Mucosa of descending colon (tissue), 3 donors: ENCODE results near the gene LTB4R. TPM values are rescaled to one million over a fixed set of nuclear protein-coding genes. Genes with fewer than 3 reads are reported as not detected.

ENCODE experiments used
- ATAC-seq: fragments of 200-7000 bp; cut with Tn5 transposase; one replicate; pipeline ENCODE4 v1.9.1; 2020; ENCODE audit warnings: mild to moderate bottlenecking, moderate library complexity
- DNase-seq, 3 donors: peaks; one replicate each; pipeline ENCODE4 v3.0.0-alpha.2; 2020
- H3K36me3 ChIP-seq: fragments of 200-600 bp; one replicate; pipeline ENCODE4 v1.8.0; 2021; ENCODE audit warnings: low read depth, mild to moderate bottlenecking
- H3K4me1 ChIP-seq: fragments of 200-600 bp; one replicate; pipeline ENCODE4 v1.8.0; 2021; ENCODE audit warnings: low read depth, mild to moderate bottlenecking
- H3K4me3 ChIP-seq: fragments of 200-600 bp; one replicate; pipeline ENCODE4 v1.8.0; 2021; ENCODE audit warnings: mild to moderate bottlenecking
- H3K9me3 ChIP-seq: fragments of 200-600 bp; one replicate; pipeline ENCODE4 v1.8.0; 2021; ENCODE audit warnings: mild to moderate bottlenecking
- intact Hi-C, 2 donors: fragments of 100-400 bp; cut with DNase I in 1 of 2; cut with micrococcal nuclease in 1 of 2; formaldehyde crosslinking; loops; one replicate each; pipeline versions ENCODE4 v1.11.0 to v1.11.1; 2022; cut with DNase I, micrococcal nuclease
- total RNA-seq, 3 donors: library from RNA; stranded (reverse); fragmentation: NEBNext Ultra II Directional in 2 of 3; extraction: Animal tissue kit (Norgen Biotek cat#: 25700) in 2 of 3; gene quantifications; one replicate each; pipeline versions ENCODE4 v1.2.1 to v1.2.4, GENCODE V29; 2021 to 2023
- TF ChIP-seq, protein P1 (sequence below): fragments of 200-600 bp; IDR thresholded peaks from one replicate; pipeline ENCODE4 v1.8.0; 2022; ENCODE audit warnings: antibody characterized with exemption, mild to moderate bottlenecking
- donor health status: DM: no; HTN: no; CAD: no; lungs with moderate emphysema.
- donor health status: DM: no; HTN: no; CAD: no.
- donor health status: DM: no; HTN: yes; CAD: no.

Gene LTB4R
- total RNA-seq, 3 donors from 2014 or later: 3.4 to 6.1 (median 3.8) TPM

DNA sequence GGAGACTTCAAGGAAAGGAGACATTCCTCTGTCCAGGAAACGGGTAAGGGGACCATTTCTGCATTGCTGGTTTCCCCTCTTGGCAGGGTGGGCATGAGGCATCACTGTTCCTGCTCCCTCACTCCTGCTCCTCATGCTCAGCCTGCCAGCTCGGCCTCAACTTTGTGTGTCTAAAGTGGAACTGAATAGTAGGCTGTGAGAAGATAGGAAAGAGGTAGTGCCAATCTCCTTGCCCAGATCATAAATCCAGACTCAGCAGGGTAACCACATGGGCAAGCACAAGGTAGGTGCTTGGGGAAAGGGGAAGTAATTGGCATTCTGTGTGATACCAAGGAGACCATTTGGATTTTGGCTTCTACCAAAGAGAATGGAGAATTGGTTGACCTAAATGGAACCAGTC is 2.6 kb downstream of the LTB4R start:
- TF ChIP-seq, protein P1, sequence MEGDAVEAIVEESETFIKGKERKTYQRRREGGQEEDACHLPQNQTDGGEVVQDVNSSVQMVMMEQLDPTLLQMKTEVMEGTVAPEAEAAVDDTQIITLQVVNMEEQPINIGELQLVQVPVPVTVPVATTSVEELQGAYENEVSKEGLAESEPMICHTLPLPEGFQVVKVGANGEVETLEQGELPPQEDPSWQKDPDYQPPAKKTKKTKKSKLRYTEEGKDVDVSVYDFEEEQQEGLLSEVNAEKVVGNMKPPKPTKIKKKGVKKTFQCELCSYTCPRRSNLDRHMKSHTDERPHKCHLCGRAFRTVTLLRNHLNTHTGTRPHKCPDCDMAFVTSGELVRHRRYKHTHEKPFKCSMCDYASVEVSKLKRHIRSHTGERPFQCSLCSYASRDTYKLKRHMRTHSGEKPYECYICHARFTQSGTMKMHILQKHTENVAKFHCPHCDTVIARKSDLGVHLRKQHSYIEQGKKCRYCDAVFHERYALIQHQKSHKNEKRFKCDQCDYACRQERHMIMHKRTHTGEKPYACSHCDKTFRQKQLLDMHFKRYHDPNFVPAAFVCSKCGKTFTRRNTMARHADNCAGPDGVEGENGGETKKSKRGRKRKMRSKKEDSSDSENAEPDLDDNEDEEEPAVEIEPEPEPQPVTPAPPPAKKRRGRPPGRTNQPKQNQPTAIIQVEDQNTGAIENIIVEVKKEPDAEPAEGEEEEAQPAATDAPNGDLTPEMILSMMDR: no peak
- intact Hi-C loops: no loop called here
- no peaks in the 10 kb centered on the region for H3K9me3 ChIP-seq
- ATAC-seq (no peak), DNase-seq (no peak)
- H3K4me3 ChIP-seq: no peak overlapping the region
- H3K36me3 ChIP-seq: no peaks in the 10 kb centered on the region
- H3K4me1 ChIP-seq: peaks cover 48% of the 10 kb centered on the region

DNA sequence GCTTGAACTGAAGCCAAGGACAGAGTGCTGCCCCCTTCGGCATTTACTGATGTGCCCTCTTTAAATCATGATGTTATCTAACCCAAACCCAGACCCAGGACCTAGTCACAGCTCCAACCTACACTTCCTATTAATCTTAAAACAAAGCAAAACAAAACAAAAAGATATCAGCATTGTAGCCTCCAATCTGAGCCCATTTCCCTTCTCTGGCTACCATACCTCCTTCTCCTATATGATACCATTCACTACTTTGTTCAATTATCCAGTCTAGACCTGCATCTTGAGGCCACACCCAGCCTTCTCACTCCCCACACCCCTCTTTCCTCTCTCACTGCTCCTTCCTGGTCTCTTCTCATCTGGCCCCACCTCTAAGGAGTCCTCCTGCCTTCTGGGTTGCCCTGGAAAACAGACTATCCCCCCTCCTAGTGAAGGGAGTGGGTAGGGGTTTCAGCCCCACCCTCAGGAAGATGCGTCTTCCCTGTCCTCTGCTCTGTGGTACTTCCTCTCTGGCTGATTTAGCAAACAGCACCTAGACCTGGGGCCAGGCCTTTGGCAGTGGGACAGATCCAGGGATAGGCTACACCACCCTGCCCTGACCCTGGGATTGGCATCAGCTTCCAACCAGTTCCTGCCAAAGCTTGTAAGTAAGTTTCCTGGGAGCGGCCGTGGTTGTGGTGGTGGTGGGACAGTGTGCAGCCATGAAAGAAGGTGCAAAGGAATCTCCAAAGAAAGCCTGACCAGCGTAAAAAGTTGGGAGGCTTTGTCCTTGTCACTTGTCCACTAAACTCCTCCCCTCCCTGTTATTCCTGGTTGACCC is 3.3 kb downstream of the LTB4R start:
- Histone ChIP-seq H3K4me1 (peaks cover 43% of the 10 kb centered on the region), H3K36me3 (no peaks in the 10 kb centered on the region), H3K9me3 (no peaks in the 10 kb centered on the region), H3K4me3 (no peak overlapping the region)
- DNase-seq (no peak), ATAC-seq (no peak)
- TF ChIP-seq, protein P1: no peak
- intact Hi-C loops: no loop called here

DNA sequence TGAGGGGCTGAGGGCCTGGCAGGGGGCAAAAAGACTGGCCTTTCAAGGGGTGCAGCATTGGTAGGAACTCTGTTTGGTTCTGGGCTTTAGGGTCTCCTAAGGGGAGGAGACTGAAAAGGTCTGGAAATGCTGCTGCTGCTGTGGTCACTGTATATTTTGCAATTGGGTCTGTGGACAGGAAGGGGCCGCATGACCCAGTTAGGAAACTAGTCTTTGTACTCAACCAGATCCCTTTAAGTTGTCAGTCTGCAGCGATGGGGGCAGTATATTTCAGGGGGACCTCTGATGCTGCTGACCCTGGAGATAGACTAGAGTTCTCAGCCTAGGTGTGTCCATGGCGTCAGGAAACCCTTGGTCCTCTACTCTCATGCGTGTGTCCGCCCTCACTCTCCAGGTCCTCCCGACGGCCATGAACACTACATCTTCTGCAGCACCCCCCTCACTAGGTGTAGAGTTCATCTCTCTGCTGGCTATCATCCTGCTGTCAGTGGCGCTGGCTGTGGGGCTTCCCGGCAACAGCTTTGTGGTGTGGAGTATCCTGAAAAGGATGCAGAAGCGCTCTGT is 4.0 kb downstream of the LTB4R start:
- DNase-seq (no peak), ATAC-seq (no peak)
- intact Hi-C loops: no loop called here
- no peak overlapping the region for H3K4me3 ChIP-seq
- H3K9me3 ChIP-seq: no peaks in the 10 kb centered on the region
- TF ChIP-seq, protein P1: no peak
- peaks cover 35% of the 10 kb centered on the region for H3K4me1 ChIP-seq
- H3K36me3 ChIP-seq: no peaks in the 10 kb centered on the region

DNA sequence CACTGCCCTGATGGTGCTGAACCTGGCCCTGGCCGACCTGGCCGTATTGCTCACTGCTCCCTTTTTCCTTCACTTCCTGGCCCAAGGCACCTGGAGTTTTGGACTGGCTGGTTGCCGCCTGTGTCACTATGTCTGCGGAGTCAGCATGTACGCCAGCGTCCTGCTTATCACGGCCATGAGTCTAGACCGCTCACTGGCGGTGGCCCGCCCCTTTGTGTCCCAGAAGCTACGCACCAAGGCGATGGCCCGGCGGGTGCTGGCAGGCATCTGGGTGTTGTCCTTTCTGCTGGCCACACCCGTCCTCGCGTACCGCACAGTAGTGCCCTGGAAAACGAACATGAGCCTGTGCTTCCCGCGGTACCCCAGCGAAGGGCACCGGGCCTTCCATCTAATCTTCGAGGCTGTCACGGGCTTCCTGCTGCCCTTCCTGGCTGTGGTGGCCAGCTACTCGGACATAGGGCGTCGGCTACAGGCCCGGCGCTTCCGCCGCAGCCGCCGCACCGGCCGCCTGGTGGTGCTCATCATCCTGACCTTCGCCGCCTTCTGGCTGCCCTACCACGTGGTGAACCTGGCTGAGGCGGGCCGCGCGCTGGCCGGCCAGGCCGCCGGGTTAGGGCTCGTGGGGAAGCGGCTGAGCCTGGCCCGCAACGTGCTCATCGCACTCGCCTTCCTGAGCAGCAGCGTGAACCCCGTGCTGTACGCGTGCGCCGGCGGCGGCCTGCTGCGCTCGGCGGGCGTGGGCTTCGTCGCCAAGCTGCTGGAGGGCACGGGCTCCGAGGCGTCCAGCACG is 4.7 kb downstream of the LTB4R start:
- TF ChIP-seq, protein P1: peak; percentile 18
- Histone ChIP-seq H3K4me1 (peaks cover 28% of the 10 kb centered on the region), H3K4me3 (no peak overlapping the region), H3K9me3 (no peaks in the 10 kb centered on the region), H3K36me3 (no peaks in the 10 kb centered on the region)
- ATAC-seq (peak; percentile 79), DNase-seq (peak; percentile 70 to 84 (median 81))
- intact Hi-C loops: no loop called here

DNA sequence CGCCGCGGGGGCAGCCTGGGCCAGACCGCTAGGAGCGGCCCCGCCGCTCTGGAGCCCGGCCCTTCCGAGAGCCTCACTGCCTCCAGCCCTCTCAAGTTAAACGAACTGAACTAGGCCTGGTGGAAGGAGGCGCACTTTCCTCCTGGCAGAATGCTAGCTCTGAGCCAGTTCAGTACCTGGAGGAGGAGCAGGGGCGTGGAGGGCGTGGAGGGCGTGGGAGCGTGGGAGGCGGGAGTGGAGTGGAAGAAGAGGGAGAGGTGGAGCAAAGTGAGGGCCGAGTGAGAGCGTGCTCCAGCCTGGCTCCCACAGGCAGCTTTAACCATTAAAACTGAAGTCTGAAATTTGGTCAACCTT is 5.3 kb downstream of the LTB4R start:
- DNase-seq (no peak), ATAC-seq (peak; percentile 1)
- TF ChIP-seq, protein P1: no peak
- H3K9me3 ChIP-seq: no peaks in the 10 kb centered on the region
- no peak overlapping the region for H3K4me3 ChIP-seq
- no peaks in the 10 kb centered on the region for H3K36me3 ChIP-seq
- H3K4me1 ChIP-seq: peaks cover 24% of the 10 kb centered on the region
- intact Hi-C loops: no loop called here
